Left lung (tissue), 10 donors: ENCODE results near the gene FAM89B. TPM values are rescaled to one million over a fixed set of nuclear protein-coding genes. Genes with fewer than 3 reads are reported as not detected.

Experiments
- ATAC-seq: fragments of 200-7000 bp; cut with Tn5 transposase; one replicate; pipeline ENCODE4 v1.9.1; 2020; ENCODE audit warnings: moderate library complexity
- DNase-seq, 4 donors: peaks; one replicate each; pipeline ENCODE4 v3.0.0-alpha.2; 2013 to 2020
- H3K27ac ChIP-seq, 2 donors: fragments of 200-600 bp; sonication (generic) in 1 of 2; one replicate each; pipeline versions ENCODE4 v1.5.0 to v1.8.0; 2020 to 2021
- H3K27me3 ChIP-seq, 2 donors: fragments of 200-600 bp; sonication (generic) in 1 of 2; one replicate each; pipeline versions ENCODE4 v1.5.0 to v1.8.0; 2020 to 2021
- H3K36me3 ChIP-seq, 2 donors: fragments of 200-600 bp; sonication (generic) in 1 of 2; one replicate each; pipeline versions ENCODE4 v1.5.0 to v1.8.0; 2020 to 2021
- H3K4me1 ChIP-seq, 2 donors: fragments of 200-600 bp; one replicate each; pipeline ENCODE4 v1.8.0; 2021
- H3K4me3 ChIP-seq, 2 donors: fragments of 200-600 bp; sonication (generic) in 1 of 2; one replicate each; pipeline versions ENCODE4 v1.5.0 to v1.8.0; 2020 to 2021; ENCODE audit warnings: mild to moderate bottlenecking in 1 of 2
- H3K9me3 ChIP-seq, 2 donors: fragments of 200-600 bp; sonication (generic) in 1 of 2; one replicate each; pipeline versions ENCODE4 v1.5.0 to v1.8.0; 2020 to 2021
- CTCF ChIP-seq, 2 donors: fragments of 200-600 bp; sonication (generic) in 1 of 2; IDR thresholded peaks; one replicate each; pipeline versions ENCODE4 v1.5.0 to v1.8.0; 2021; ENCODE audit warnings: antibody characterized with exemption in 2 of 2
- intact Hi-C, 2 donors: fragments of 100-400 bp; cut with DNase I; formaldehyde crosslinking; loops; one replicate each; pipeline versions ENCODE4 v1.11.2 to v1.14.2; 2022
- polyA plus RNA-seq, 6 donors: library from polyadenylated mRNA; unstranded; fragments of 120-200 nt; gene quantifications; one replicate each; pipeline ENCODE4 v1.2.1, GENCODE V29; 2013; ENCODE audit not compliant: insufficient read length in 6 of 6
- total RNA-seq, 2 donors: library from RNA; stranded (reverse); fragmentation: NEBNext Ultra II Directional; extraction: Animal tissue kit (Norgen Biotek cat#: 25700); gene quantifications; one replicate each; pipeline ENCODE4 v1.2.1, GENCODE V29; 2021
- donor health status: DM: no; HTN: yes; CAD: no.
- donor health status: DM: no; HTN: no; CAD: no.

Gene FAM89B
- total and polyA plus RNA-seq, 8 donors = 20.7 to 57.5 (median 34.9) TPM

GRCh38 chr11:65558002-65558929 is 14.1 kb upstream of the FAM89B start, which contains the start of gene LTBP3:
TSS of gene LTBP3 (minus strand) at chr11:65558359. CDS start at chr11:65557959, 400 bp downstream.
- DNase-seq (peak; percentile 80 to 92 (median 87)), ATAC-seq (peak; percentile 82)
- intact Hi-C loops = no loop called here
- TF ChIP-seq CTCF (IDR thresholded peaks at IDR 0.05) = no peak
- H3K36me3 ChIP-seq = no peaks in the 10 kb centered on the region
- H3K4me1 ChIP-seq = peaks cover 31 to 75% of the 10 kb centered on the region in 2 donors
- peak within 1 kb of the TSS; percentile 78 to 90 for H3K27ac ChIP-seq
- no peaks in the 10 kb centered on the region for H3K9me3 ChIP-seq
- H3K4me3 ChIP-seq = peak within 1 kb of the TSS; percentile 49 to 54
- peaks cover 0 to 31% of the 10 kb centered on the region in 2 donors for H3K27me3 ChIP-seq

- Histone ChIP-seq H3K36me3 (no peaks in the 10 kb centered on the region), H3K4me1 (peaks cover 31 to 68% of the 10 kb centered on the region in 2 donors), H3K27me3 (peaks cover 0 to 31% of the 10 kb centered on the region in 2 donors), H3K27ac (peak overlapping the region; percentile 78 to 90), H3K4me3 (peak overlapping the region in 1 of 2 donors; percentile 49), H3K9me3 (no peaks in the 10 kb centered on the region)
- intact Hi-C loops = no loop called here
- DNase-seq (peak in 1 of 4 donors; percentile 84), ATAC-seq (peak; percentile 11)
- TF ChIP-seq CTCF (IDR thresholded peaks at IDR 0.05) = no peak
These were observed 13.3 kb upstream of the FAM89B start for GRCh38 chr11:65558930-65559509.

- intact Hi-C loops = no loop called here
- Histone ChIP-seq H3K36me3 (no peaks in the 10 kb centered on the region), H3K27ac (peak overlapping the region in 1 of 2 donors; percentile 90), H3K4me3 (no peak overlapping the region), H3K9me3 (no peaks in the 10 kb centered on the region), H3K4me1 (peaks cover 31 to 63% of the 10 kb centered on the region in 2 donors), H3K27me3 (peaks cover 0 to 31% of the 10 kb centered on the region in 2 donors)
- DNase-seq (no peak), ATAC-seq (no peak)
- no peak for TF ChIP-seq CTCF (IDR thresholded peaks at IDR 0.05)
These were observed 12.8 kb upstream of the FAM89B start for GRCh38 chr11:65559535-65559934.

GRCh38 chr11:65559951-65560537 is 12.3 kb upstream of the FAM89B start:
- Histone ChIP-seq H3K27me3 (peaks cover 0 to 31% of the 10 kb centered on the region in 2 donors), H3K9me3 (no peaks in the 10 kb centered on the region), H3K36me3 (no peaks in the 10 kb centered on the region), H3K4me1 (peaks cover 29 to 64% of the 10 kb centered on the region in 2 donors), H3K27ac (peak overlapping the region; percentile 13 to 90), H3K4me3 (no peak overlapping the region)
- DNase-seq = no peak
- intact Hi-C loops = no loop called here
- ATAC-seq = peak; percentile 3
- no peak for TF ChIP-seq CTCF (IDR thresholded peaks at IDR 0.05)
